ENCODE results near the gene CRNKL1. TPM values are rescaled to one million over a fixed set of nuclear protein-coding genes. Genes with fewer than 3 reads are reported as not detected.
A peak's percentile ranks its signal among the peaks of the same experiment; 100 is the strongest.

Gene CRNKL1
- total RNA-seq (10 to 100 TPM; 26.7 to 34.3 TPM), polyA plus RNA-seq (10 to 100 TPM in 1 of 3 donors, 1 to 10 TPM in 2; 6.9 to 14.6 (median 9.0) TPM), total RNA-seq (59.5 to 90.9 (median 78.3) reads per million in 6 experiments)

GRCh38 chr20:20052074-20052970 lies at the start of gene CRNKL1, which contains the start of gene CFAP61:
CRNKL1 (minus strand) TSS chr20:20052466; CDS start chr20:20052342, 124 bp downstream.
CFAP61 (plus strand) TSS chr20:20052532; CDS start chr20:20056654, 4,122 bp downstream.
- DNase-seq (peak; percentile 91 to 99 (median 98)), ATAC-seq (peak; percentile 92)
- H3K36me3 Mint-ChIP-seq, result peaks cover 10 to 36% (median 21%) of the 10 kb centered on the region in 3 donors
- H3K4me1 Mint-ChIP-seq, result peaks cover 14 to 36% (median 30%) of the 10 kb centered on the region in 4 donors
- H3K9me3 Mint-ChIP-seq, result no peaks in the 10 kb centered on the region
- H3K27ac Mint-ChIP-seq, result peak within 1 kb of the TSS; percentile 95 to 100 (median 99)
- POLR2A ChIA-PET, result interaction anchor here (0.6 to 3.0 kb wide), 11 partner anchors 9 to 1914 kb away, joined by 3 to 48 read pairs (median 4); partner anchors contain the start of genes KAT14, NAA20, PET117 and SEC23B
- H3K27me3 Mint-ChIP-seq, result peaks cover 0 to 6% (median 0%) of the 10 kb centered on the region in 5 donors
- peak within 1 kb of the TSS; percentile 88 to 100 (median 99) for H3K4me3 Mint-ChIP-seq

GRCh38 chr20:20100881-20101280 lies 48.6 kb upstream of the CRNKL1 start:
- DNase-seq (no peak), ATAC-seq (no peak)
- Mint-ChIP-seq H3K4me3 (no peak overlapping the region), H3K4me1 (no peaks in the 10 kb centered on the region), H3K36me3 (no peaks in the 10 kb centered on the region), H3K9me3 (no peaks in the 10 kb centered on the region), H3K27ac (no peak overlapping the region), H3K27me3 (peaks cover 11 to 44% (median 13%) of the 10 kb centered on the region in 5 donors)
- POLR2A ChIA-PET, result no interaction called here

- ATAC-seq (no peak), DNase-seq (no peak)
- Mint-ChIP-seq H3K9me3 (no peaks in the 10 kb centered on the region), H3K4me3 (no peak overlapping the region), H3K27ac (no peak overlapping the region), H3K4me1 (no peaks in the 10 kb centered on the region), H3K27me3 (peaks cover 2 to 26% (median 9%) of the 10 kb centered on the region in 5 donors), H3K36me3 (no peaks in the 10 kb centered on the region)
- POLR2A ChIA-PET, result no interaction called here
Measured at GRCh38 chr20:20096421-20096820, 44.2 kb upstream of the CRNKL1 start.

- H3K4me1 Mint-ChIP-seq, result no peaks in the 10 kb centered on the region
- H3K36me3 Mint-ChIP-seq, result no peaks in the 10 kb centered on the region
- H3K27ac Mint-ChIP-seq, result no peak overlapping the region
- no peak for DNase-seq
- H3K9me3 Mint-ChIP-seq, result no peaks in the 10 kb centered on the region
- POLR2A ChIA-PET, result no interaction called here
- H3K4me3 Mint-ChIP-seq, result no peak overlapping the region
- ATAC-seq, result no peak
- peaks cover 3 to 32% (median 10%) of the 10 kb centered on the region in 5 donors for H3K27me3 Mint-ChIP-seq
Measured at GRCh38 chr20:20095114-20095872, 43.0 kb upstream of the CRNKL1 start.

- Mint-ChIP-seq H3K9me3 (no peaks in the 10 kb centered on the region), H3K27ac (no peak overlapping the region), H3K36me3 (no peaks in the 10 kb centered on the region), H3K4me1 (no peaks in the 10 kb centered on the region), H3K27me3 (peaks cover 3 to 32% (median 10%) of the 10 kb centered on the region in 5 donors), H3K4me3 (no peak overlapping the region)
- POLR2A ChIA-PET, result no interaction called here
- ATAC-seq (no peak), DNase-seq (no peak)
Measured at GRCh38 chr20:20094410-20094809, 42.1 kb upstream of the CRNKL1 start.

- no peak for ATAC-seq
Measured at GRCh38 chr20:20092827-20093226, 40.6 kb upstream of the CRNKL1 start.

GRCh38 chr20:20089939-20090338 lies 37.7 kb upstream of the CRNKL1 start:
- DNase-seq, result no peak
- no peak overlapping the region for H3K4me3 Mint-ChIP-seq
- peaks cover 4 to 21% (median 8%) of the 10 kb centered on the region in 5 donors for H3K27me3 Mint-ChIP-seq
- no peaks in the 10 kb centered on the region for H3K9me3 Mint-ChIP-seq
- POLR2A ChIA-PET, result no interaction called here
- no peak for ATAC-seq
- H3K27ac Mint-ChIP-seq, result no peak overlapping the region
- no peaks in the 10 kb centered on the region for H3K36me3 Mint-ChIP-seq
- H3K4me1 Mint-ChIP-seq, result peaks cover 0 to under 1% (median 0%) of the 10 kb centered on the region in 4 donors

More at GRCh38 chr20:20092827-20093226, 40.6 kb upstream of the CRNKL1 start:
- POLR2A ChIA-PET, result no interaction called here
- Mint-ChIP-seq H3K27ac (no peak overlapping the region), H3K36me3 (no peaks in the 10 kb centered on the region), H3K9me3 (no peaks in the 10 kb centered on the region), H3K4me1 (no peaks in the 10 kb centered on the region), H3K27me3 (peaks cover 3 to 27% (median 10%) of the 10 kb centered on the region in 5 donors), H3K4me3 (no peak overlapping the region)
- DNase-seq, result no peak

GRCh38 chr20:20089018-20089417 lies 36.8 kb upstream of the CRNKL1 start:
- peaks cover 4 to 22% (median 8%) of the 10 kb centered on the region in 5 donors for H3K27me3 Mint-ChIP-seq
- DNase-seq (no peak), ATAC-seq (no peak)
- no peaks in the 10 kb centered on the region for H3K9me3 Mint-ChIP-seq
- no peak overlapping the region for H3K4me3 Mint-ChIP-seq
- no peak overlapping the region for H3K27ac Mint-ChIP-seq
- H3K36me3 Mint-ChIP-seq, result no peaks in the 10 kb centered on the region
- H3K4me1 Mint-ChIP-seq, result peaks cover 0 to 8% (median 3%) of the 10 kb centered on the region in 4 donors
- POLR2A ChIA-PET, result no interaction called here

- DNase-seq, result no peak
- Mint-ChIP-seq H3K27me3 (peaks cover 5 to 19% (median 10%) of the 10 kb centered on the region in 5 donors), H3K4me3 (no peak overlapping the region), H3K36me3 (no peaks in the 10 kb centered on the region), H3K27ac (no peak overlapping the region), H3K4me1 (peaks cover 0 to 10% (median 4%) of the 10 kb centered on the region in 4 donors), H3K9me3 (no peaks in the 10 kb centered on the region)
- POLR2A ChIA-PET, result no interaction called here
- no peak for ATAC-seq
Measured at GRCh38 chr20:20085812-20086211, 33.5 kb upstream of the CRNKL1 start.

- ATAC-seq, result no peak
- H3K4me1 Mint-ChIP-seq, result peaks cover 0 to 10% (median 4%) of the 10 kb centered on the region in 4 donors
- H3K4me3 Mint-ChIP-seq, result no peak overlapping the region
Measured at GRCh38 chr20:20085071-20085470, 32.8 kb upstream of the CRNKL1 start.

GRCh38 chr20:20084296-20084752 lies 32.1 kb upstream of the CRNKL1 start:
- H3K4me1 Mint-ChIP-seq, result peaks cover 0 to 10% (median 4%) of the 10 kb centered on the region in 4 donors
- POLR2A ChIA-PET, result no interaction called here
- H3K4me3 Mint-ChIP-seq, result peak overlapping the region in 5 of 10 donors; percentile 58 to 85 (median 78)
- H3K27ac Mint-ChIP-seq, result peak overlapping the region in 5 of 10 donors; percentile 25 to 92 (median 70)
- DNase-seq (no peak), ATAC-seq (no peak)
- no peaks in the 10 kb centered on the region for H3K36me3 Mint-ChIP-seq
- H3K9me3 Mint-ChIP-seq, result no peaks in the 10 kb centered on the region
- H3K27me3 Mint-ChIP-seq, result peaks cover 5 to 14% (median 10%) of the 10 kb centered on the region in 5 donors

More at GRCh38 chr20:20085071-20085470, 32.8 kb upstream of the CRNKL1 start:
- no peak for DNase-seq
- Mint-ChIP-seq H3K36me3 (no peaks in the 10 kb centered on the region), H3K27me3 (peaks cover 5 to 16% (median 10%) of the 10 kb centered on the region in 5 donors), H3K9me3 (no peaks in the 10 kb centered on the region), H3K27ac (peak overlapping the region in 1 of 10 donors; percentile 31)
- POLR2A ChIA-PET, result no interaction called here

GRCh38 chr20:20083807-20084206 lies 31.5 kb upstream of the CRNKL1 start:
- H3K9me3 Mint-ChIP-seq, result no peaks in the 10 kb centered on the region
- H3K4me1 Mint-ChIP-seq, result peaks cover 0 to 10% (median 4%) of the 10 kb centered on the region in 4 donors
- POLR2A ChIA-PET, result no interaction called here
- peak overlapping the region in 6 of 10 donors; percentile 58 to 85 (median 76) for H3K4me3 Mint-ChIP-seq
- H3K27me3 Mint-ChIP-seq, result peaks cover 5 to 14% (median 10%) of the 10 kb centered on the region in 5 donors
- DNase-seq (peak in 3 of 10 donors; percentile 23 to 55 (median 50)), ATAC-seq (peak in 1 of 2 donors; percentile 48)
- H3K27ac Mint-ChIP-seq, result peak overlapping the region in 7 of 10 donors; percentile 36 to 92 (median 75)
- no peaks in the 10 kb centered on the region for H3K36me3 Mint-ChIP-seq
